HG03354 (cell line): ENCODE measurements around the gene NPLOC4.
"Not testable (repeated sequence)": the region's sequence is repeated elsewhere in the genome, so short reads cannot be mapped to it uniquely, and the experiment has no call there.

Source experiments
- ATAC-seq: cut with Tn5 transposase; IDR thresholded peaks from one replicate; pipeline ENCODE4 v1.9.1; 2021; ENCODE audit warnings: mild to moderate bottlenecking; ENCODE audit not compliant: unreplicated experiment, poor library complexity, severe bottlenecking

Gene NPLOC4

DNA sequence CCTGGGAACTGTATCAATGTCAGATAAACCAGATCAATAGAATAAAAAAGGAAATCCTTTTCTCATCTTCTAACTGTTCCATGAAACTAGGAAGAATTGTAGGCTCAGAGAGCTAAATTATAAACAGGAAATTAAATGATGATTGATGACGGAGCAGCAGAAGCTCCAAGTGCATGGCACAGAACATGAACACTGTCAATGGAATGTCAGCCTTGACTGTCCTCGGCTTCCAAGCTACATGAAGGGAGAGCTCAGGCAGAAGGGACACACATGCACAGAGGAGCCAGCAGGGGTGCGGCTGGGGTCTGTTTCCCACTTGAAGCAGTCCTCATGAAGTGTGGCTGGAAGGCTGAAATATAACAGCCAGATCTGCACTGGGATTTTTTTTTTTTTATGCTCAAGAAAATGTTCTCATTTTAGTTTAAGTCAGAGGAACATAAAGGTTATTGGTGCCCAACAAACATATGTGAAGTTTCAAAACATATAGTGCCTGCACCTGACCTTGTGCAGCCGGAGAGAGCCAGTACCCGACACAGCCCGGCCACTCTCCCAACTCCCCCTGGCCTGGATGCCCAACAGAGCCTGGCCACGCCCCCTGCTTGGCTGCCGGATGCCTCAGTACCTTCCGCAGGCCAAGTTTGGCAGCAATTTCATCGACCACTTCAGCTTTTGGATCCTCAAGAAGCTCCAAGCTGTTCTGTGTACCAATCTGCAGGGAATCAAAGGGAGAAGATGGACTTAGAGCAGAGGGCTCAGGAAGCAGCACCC lies 37.0 kb downstream of the NPLOC4 start:
- no peak for ATAC-seq

GRCh38 chr17:81593105-81593871 lies 43.6 kb downstream of the NPLOC4 start:
- ATAC-seq: no peak

- no peak for ATAC-seq
These were observed 44.9 kb downstream of the NPLOC4 start for GRCh38 chr17:81591971-81592370.

- no peak for ATAC-seq
These were observed 46.8 kb downstream of the NPLOC4 start for GRCh38 chr17:81590121-81590520.

DNA sequence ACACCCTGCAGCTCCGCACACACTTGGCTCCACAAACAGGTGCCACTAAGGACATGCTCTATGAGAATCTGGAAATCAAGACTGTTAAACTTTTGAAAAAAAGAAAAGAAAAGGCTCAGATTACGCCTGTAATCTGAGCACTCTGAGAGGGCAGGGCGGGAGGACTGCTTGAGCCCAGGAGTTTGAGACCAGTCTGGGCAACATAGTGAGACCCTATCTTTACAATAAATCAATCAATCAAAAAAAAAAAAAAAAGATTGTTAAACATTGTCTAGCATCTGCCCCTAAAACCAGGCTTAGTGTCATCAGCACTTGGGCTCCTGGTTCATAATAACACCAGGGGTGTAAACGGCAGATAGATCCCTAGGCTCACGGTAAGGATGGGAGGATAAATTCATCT lies 47.3 kb downstream of the NPLOC4 start:
- ATAC-seq: no peak

DNA sequence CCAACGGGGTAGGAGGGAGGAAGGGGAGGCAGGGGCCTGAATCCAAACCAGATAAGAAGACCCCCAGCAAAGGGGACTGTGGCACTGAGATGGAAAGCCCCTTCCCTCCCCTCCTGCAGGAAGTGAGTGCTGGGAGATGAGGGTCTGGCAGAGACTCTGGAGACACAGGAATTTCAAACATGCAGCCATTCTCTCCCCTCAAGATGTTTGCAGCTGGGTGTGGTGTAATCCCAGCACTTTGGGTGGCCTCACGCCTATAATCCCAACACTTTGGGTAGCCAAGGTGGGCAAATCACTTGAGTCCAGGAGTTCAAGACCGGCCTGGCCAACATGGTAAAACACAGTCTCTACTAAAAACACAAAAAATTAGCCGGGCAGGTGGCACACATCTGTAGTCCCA lies 50.8 kb downstream of the NPLOC4 start:
- ATAC-seq: no peak

DNA sequence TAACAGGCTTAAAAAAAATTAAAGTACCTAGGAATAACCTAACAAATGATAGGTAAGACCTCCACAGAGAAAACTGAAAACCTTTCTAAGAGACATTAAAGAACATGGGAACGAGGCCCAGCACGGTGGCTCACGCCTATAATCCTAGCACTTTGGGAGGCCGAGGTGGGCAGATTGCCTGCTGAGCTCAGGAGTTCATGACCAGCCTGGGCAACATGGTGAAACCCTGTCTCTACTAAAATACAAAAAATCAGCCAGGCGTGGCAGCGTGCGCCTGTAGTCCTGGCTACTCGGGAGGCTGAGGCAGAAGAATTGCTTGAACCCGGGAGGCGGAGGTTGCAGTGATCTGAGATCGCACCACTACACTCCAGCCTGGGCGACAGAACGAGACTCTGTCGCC lies 52.1 kb downstream of the NPLOC4 start:
- not testable (repeated sequence) for ATAC-seq

DNA sequence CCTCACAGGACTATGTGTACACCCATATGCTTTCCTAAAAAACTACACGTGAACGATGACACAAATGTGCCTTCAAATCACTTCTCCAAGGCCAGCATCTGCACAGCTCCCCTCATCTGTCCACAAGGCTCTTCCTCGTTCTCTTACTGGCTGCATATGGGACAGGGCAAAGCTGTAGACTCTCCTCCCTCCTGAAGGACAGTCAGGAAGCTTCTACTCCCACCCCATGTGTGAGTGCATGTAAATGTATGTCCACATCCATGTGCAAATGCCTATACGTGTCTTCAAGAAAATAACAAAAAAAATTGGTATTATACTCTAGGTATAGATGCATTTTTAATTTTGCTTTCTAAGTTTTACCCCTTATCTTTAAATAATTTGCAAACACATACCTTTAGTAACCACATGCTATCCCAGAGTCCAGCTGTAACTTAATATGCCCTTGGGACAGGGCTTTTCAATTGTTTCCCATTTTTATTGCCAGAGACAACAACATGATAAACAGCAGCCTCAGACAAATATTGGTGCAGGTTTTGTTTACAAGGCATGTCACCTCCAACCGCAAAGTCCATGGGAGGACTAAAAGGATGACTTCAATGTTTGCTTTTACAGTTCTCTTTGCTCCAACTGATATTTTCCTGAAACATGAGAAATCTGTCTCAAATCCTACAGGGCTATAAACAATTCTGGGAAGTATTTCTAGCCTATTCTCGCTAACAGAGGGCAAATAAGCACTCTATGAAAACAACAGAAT lies 53.1 kb downstream of the NPLOC4 start:
- ATAC-seq: no peak

DNA sequence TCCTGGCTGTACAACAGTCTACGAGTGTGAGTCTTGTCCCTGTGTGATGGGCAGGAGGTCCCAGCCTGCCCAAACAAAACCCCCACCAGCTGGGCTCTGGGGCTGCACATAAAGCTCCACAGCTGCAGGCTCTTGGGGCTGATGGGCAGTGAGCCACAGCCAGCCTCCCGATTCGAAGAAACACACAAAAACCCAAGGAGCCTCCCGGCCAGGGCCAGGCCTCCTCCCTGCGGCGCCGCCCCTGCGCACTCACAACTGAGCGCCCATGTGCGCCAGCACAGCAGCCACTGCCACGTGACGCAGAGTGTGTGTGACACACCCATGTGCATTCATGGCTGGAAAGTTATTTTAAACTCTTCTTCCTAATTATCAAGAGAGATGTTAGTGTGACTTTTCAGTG lies 54.2 kb downstream of the NPLOC4 start:
- no peak for ATAC-seq

GRCh38 chr17:81582341-81582740 lies 54.6 kb downstream of the NPLOC4 start:
- no peak for ATAC-seq

- ATAC-seq: no peak
These were observed 55.2 kb downstream of the NPLOC4 start for GRCh38 chr17:81581758-81582157.

DNA sequence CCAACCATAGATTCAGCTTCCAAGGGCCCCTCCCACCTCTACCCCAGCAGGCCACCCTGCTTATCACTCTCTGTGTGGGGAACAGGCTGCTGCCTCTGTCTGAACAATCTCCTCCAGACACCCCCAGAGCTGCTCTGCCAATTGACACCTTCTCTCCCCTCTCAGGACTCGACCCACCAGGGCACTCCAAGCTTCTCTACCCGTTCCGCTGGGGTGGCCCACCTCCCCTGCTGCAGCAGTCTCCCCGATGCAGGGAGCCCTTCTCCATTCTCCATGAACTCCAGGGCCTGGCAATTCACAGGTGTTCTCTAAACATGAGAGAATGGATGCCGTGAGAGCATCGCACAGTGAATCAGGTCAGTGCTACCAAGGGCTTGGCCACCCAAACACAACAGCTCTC lies 56.4 kb downstream of the NPLOC4 start:
- no peak for ATAC-seq

- ATAC-seq: no peak
These were observed 57.0 kb downstream of the NPLOC4 start for GRCh38 chr17:81579821-81580321.

DNA sequence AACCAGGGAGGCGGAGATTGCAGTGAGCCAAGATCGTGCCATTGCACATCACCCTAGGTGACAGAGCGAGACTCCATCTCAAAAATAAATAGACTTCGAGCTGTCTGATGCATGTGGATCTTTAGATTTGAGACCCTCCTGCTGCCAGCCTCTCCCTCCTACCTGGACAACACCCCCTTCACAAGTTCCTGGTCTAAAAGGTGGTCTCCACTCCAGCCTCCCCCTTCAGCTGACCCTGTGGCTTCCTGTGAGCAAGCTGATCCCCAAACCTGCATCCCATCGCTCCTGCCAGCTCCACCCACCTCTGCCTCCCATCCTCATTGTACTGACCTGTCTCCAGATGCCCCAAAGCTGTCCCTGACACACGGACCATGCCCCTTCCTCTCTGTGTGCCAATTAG lies 57.6 kb downstream of the NPLOC4 start:
- no peak for ATAC-seq

DNA sequence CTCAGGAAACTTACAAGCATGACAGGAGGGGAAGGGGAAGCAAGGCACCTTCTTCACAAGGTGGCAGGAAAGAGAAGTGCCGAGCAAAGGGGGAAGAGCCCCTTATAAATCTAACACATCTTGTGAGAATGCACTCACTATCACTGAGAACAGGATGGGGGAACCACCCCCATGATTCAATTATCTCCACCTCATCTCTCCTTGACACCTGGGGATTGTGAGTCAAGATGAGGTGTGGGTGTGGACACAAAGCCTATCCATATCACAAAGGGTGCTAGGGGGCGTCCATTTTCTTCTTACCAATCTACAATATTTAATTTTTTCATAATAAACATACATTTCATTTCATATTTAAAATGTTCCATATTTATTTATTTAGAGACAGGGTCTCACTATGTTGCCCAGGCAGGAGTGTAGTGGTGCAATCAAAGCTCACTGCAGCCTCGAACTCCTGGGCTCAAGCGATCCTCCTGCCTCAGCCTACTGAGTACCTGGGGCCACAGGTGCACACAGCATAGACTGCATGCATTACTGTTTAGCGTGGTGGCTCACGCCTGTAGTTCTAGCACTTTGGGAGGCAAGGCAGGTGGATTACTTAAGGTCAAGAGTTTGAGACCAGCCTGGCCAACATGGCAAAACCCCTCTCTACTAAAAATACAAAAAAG lies 58.2 kb downstream of the NPLOC4 start:
- ATAC-seq: no peak

GRCh38 chr17:81578038-81578441 lies 58.9 kb downstream of the NPLOC4 start:
- ATAC-seq: no peak

- ATAC-seq: no peak
These were observed 59.5 kb downstream of the NPLOC4 start for GRCh38 chr17:81577278-81578000.

GRCh38 chr17:81576621-81577277 lies 60.2 kb downstream of the NPLOC4 start:
- ATAC-seq: no peak

DNA sequence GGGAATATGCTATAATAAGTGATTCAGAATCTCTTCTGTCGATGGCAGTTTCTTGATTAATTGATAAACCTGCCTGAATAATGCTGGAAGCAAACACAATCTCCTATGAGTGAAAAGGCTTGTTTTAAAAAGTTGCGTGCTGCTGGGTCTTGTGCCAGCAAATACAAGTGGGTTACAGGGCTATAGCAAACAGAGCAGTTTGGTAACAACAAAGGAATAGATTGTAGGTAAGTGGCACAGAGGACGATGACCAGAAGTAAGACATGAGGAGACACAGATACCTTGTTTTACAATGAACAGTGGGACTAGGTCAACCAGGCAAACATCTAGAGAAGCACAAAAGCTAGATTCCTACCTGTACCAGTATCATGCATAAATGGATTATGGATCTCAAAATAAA lies 61.1 kb downstream of the NPLOC4 start:
- ATAC-seq: no peak
